GM12801 (cell line): Measurements from ENCODE around the gene ZNF277.

Experiments used
- TF ChIP-seq, protein P1 (sequence below): IDR thresholded peaks from one replicate; pipeline ENCODE4 v1.5.1; 2011; ENCODE audit warnings: control low read depth; ENCODE audit not compliant: insufficient read length; ENCODE audit errors: extremely low read depth

Gene ZNF277

DNA sequence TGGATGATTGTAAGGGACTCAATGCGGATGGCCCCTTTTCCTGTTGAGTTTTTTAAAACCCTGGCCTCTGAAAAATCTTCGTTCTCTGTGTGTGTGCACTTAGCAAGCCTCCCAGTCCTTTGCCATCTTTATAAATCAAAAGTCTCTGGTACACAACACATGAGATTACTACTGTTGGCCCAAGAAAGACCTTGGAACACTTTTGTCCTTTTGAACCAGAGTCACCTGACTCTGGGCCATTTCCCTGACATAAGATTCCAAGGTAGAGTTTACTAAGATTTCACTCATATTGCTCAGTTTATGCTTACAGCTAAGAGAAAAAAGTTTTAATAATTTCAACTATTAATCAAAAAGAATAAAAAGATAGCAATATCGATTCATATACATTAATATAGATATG, 179.0 kb downstream of the ZNF277 start:
- TF ChIP-seq, protein P1, sequence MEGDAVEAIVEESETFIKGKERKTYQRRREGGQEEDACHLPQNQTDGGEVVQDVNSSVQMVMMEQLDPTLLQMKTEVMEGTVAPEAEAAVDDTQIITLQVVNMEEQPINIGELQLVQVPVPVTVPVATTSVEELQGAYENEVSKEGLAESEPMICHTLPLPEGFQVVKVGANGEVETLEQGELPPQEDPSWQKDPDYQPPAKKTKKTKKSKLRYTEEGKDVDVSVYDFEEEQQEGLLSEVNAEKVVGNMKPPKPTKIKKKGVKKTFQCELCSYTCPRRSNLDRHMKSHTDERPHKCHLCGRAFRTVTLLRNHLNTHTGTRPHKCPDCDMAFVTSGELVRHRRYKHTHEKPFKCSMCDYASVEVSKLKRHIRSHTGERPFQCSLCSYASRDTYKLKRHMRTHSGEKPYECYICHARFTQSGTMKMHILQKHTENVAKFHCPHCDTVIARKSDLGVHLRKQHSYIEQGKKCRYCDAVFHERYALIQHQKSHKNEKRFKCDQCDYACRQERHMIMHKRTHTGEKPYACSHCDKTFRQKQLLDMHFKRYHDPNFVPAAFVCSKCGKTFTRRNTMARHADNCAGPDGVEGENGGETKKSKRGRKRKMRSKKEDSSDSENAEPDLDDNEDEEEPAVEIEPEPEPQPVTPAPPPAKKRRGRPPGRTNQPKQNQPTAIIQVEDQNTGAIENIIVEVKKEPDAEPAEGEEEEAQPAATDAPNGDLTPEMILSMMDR: no peak

DNA sequence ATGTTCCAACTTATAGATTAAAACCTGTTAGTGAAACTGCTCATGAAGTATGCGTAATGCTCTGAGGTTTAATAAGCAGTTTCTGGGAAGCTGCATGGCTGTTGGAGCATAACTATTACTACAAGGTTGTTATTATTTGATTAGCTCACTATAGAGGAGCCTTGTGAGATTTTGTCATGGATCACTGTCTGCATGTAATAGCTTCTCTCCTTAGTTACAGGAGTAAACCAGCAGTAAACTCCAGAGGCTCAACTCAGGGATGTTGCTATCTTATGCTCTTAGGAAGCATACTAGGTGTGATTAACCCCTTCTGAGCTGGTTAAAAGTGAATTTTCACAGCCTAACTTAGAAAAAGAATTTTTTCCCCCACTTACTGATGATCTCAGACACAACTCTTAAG, 180.1 kb downstream of the ZNF277 start:
- TF ChIP-seq, protein P1: no peak

DNA sequence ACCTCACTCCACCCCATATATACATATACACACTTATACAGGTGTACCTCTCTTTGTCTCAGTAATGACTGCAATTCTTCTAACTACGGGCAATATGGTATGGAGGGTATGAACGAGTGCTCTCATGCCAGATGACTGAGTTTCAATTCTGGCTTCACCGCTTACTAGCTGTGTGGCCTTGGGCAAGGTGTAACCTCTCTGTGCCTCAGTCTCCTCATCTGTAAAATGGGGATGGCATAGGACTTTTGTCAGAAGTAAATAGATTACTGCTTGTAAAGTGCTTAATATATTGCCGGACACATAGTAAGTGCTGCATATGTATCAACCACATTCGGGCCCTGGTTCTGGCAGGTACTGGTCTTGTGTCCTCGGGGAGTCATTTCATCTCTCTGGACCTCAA, 183.7 kb downstream of the ZNF277 start:
- TF ChIP-seq, protein P1: no peak
